SK-N-MC (cell line): ENCODE results near the gene MYRFL.

Experiments
- EZH2 ChIP-seq: fragments of 200-600 bp; sonication (generic); IDR thresholded peaks from one replicate; pipeline ENCODE4 v1.6.1; 2017; ENCODE audit warnings: antibody characterized with exemption
- FOXP2 ChIP-seq: optimal IDR thresholded peaks from 2 replicates; pipeline ENCODE3; 2011; ENCODE audit warnings: mild to moderate bottlenecking, moderate library complexity; ENCODE audit not compliant: insufficient read depth; ENCODE audit errors: extremely low read length, control extremely low read depth
- POLR2AphosphoS5 ChIP-seq: IDR thresholded peaks from 2 replicates; pipeline ENCODE4 v1.6.1; 2012; ENCODE audit warnings: mild to moderate bottlenecking, low read depth, low read length, borderline replicate concordance

DNA sequence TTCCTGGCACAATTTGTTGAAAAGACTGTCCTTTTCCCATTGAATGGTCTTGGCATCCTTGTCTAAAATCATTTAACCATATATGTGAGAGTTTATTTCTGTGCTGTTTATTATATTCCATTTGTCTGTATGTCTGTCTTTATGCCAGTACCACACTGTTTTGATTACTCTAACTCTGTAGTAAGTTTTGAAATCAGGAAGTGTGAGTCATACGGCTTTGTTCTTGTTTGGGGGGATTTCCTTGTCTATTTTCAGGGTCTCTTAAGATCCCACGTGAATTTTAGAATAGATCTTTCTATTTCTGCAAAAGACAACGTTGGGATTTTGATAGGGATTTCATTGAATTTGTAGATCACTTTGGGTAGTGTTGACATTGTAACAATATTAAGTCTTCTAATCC is 88.5 kb downstream of the MYRFL start:
- TF ChIP-seq POLR2AphosphoS5 (no peak), EZH2 (no peak), FOXP2 (no peak)
